ENCODE results near the gene SPATA2. TPM values are rescaled to one million over a fixed set of nuclear protein-coding genes. Genes with fewer than 3 reads are reported as not detected.
A peak's percentile ranks its signal among the peaks of the same experiment; 100 is the strongest.

SPATA2 gene
- total and polyA plus RNA-seq, 5 experiments from 2014 or later, result 1.7 to 9.0 (median 5.7) TPM

DNA sequence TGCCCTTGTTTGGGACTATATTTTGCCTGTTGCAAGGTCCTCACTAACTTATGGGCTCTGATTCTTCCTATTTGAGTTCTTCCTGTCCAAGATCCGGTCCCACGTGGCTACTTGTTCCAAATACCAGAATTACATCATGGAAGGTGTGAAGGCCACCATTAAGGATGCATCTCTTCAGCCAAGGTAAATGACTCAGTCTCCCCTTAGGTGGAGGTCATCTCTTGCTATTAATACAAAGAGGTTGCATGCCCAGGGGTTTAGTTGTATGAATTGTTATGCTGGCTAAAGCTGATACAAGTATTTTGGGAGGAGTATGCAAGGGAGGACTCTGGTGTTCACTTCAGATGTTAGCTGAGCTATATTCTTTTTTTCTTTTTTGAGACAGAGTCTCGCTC is 30.0 kb upstream of the SPATA2 start:
- Mint-ChIP-seq H3K9me3 (no peaks in the 10 kb centered on the region), H3K4me1 (peaks cover 14 to 44% (median 24%) of the 10 kb centered on the region in 4 donors), H3K27me3 (no peaks in the 10 kb centered on the region), H3K27ac (peak overlapping the region in 3 of 10 donors; percentile 13 to 56 (median 43)), H3K36me3 (peaks cover 0 to 93% (median 18%) of the 10 kb centered on the region in 3 donors), H3K4me3 (no peak overlapping the region)
- ATAC-seq (no peak), DNase-seq (no peak)
- POLR2A ChIA-PET, result no interaction called here

DNA sequence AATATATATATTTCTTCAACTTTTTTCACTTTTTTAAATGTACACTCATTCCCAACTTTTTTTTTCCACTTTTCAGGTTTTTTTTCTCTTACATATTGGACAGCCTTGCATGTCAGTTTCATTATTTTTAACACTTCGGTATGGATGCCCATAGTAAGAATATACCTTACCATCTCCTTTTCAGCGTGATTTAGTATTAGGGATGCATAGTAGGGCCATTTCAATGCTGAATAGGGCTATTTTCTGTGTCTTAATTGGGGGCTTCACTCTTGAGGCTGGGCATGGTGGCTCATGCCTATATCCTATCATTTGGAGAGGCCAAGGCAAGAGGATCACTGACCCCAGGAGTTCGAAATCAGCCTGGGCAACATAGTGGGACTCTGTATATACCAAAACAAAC is 27.6 kb upstream of the SPATA2 start:
- H3K27me3 Mint-ChIP-seq, result no peaks in the 10 kb centered on the region
- peak overlapping the region in 1 of 10 donors; percentile 29 for H3K4me3 Mint-ChIP-seq
- H3K36me3 Mint-ChIP-seq, result peaks cover 0 to 82% (median 16%) of the 10 kb centered on the region in 3 donors
- DNase-seq, result no peak
- peaks cover 25 to 59% (median 46%) of the 10 kb centered on the region in 4 donors for H3K4me1 Mint-ChIP-seq
- peak overlapping the region in 2 of 10 donors; percentile 9 to 30 for H3K27ac Mint-ChIP-seq
- no peak for ATAC-seq
- POLR2A ChIA-PET, result no interaction called here
- H3K9me3 Mint-ChIP-seq, result no peaks in the 10 kb centered on the region

DNA sequence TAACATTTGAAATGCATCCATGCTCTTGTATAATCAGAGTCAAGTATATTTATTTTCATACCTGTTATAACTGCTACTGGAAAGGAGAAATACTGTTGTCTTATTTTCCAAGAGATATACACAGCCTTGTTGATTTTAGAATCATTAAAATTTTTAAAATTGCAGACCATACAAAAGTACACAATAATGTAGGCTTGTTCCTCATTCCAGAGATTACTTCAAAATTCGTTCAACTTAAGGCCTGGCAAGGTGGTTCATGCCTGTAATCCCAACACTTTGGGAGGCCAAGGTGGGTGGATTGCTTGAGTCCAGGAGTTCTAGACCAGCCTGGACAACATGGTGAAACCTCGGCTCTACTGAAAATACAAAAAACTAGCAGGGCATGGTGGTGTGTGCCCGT is 27.0 kb upstream of the SPATA2 start:
- Mint-ChIP-seq H3K4me1 (peaks cover 28 to 63% (median 52%) of the 10 kb centered on the region in 4 donors), H3K9me3 (no peaks in the 10 kb centered on the region), H3K36me3 (peaks cover 0 to 76% (median 13%) of the 10 kb centered on the region in 3 donors), H3K4me3 (no peak overlapping the region), H3K27ac (no peak overlapping the region), H3K27me3 (no peaks in the 10 kb centered on the region)
- DNase-seq (no peak), ATAC-seq (no peak)
- POLR2A ChIA-PET, result no interaction called here

DNA sequence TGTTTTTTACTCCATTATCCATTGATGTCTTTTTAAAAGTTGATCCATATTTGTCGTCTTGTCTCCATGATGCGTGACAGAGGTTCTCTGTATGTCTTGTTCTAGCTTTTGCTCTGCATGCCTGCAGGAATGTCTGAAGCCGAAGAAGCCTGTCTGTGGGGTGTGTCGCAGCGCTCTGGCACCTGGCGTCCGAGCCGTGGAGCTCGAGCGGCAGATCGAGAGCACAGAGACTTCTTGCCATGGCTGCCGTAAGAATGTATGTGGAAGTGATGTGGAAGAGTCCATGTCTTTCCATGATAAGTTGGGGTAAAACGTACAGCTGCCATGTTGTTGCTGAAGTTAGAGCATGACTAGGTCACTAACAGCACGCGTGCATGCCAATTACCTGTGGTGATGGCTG is 26.1 kb upstream of the SPATA2 start:
- DNase-seq (no peak), ATAC-seq (no peak)

DNA sequence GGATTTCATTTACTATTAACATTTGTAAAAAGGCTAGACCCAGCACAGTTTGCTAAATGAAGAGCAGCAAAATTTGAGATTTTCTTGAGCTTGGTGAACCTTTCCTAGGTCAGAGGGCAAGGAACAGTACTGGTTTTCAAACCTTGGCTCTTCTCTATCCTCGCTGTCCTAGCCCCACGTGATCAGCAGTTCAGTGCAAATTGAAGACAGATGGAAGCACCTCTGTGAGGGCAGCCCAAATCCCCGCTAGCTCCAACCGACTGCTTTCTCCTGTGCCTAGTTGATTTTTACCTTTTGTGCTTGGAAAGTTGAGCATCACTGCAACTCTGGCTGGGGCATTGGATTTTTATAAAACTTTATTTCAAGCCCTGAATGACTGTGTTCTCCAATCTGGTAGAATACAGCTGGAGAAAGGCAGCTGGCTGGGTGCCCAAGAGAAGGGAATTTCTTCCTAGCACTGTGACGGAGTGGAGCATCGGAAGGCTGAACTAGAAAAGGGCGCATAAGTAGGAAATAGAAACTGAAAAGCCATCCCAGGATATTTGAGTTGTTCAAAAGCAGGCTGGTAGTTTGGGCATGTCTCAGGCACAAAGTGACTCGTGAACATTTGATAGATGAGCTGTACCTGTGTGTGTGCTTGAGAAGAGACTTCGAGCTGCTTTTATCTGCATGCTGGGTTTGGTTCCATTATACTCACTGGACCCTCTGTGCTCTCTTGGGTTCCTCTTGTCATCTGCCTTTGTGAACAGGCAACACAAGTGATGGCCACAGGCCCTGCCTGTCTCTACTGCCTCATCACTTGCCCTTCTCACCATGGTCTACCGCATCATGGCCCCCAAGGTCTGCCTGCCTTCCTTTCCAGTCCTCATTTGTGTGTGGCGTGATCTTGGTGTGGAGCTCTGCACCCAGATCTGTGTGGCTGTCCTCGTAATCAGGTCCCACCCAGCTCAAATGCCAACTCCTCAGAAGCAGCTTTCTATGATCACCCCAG is 23.1 kb upstream of the SPATA2 start:
- no peaks in the 10 kb centered on the region for H3K27me3 Mint-ChIP-seq
- H3K9me3 Mint-ChIP-seq, result no peaks in the 10 kb centered on the region
- H3K36me3 Mint-ChIP-seq, result peaks cover 0 to 37% (median 5%) of the 10 kb centered on the region in 3 donors
- H3K27ac Mint-ChIP-seq, result peak overlapping the region in 9 of 10 donors; percentile 9 to 98 (median 52)
- DNase-seq, result no peak
- no peak for ATAC-seq
- peaks cover 34 to 77% (median 68%) of the 10 kb centered on the region in 4 donors for H3K4me1 Mint-ChIP-seq
- POLR2A ChIA-PET, result interaction anchor here (0.6 to 3.7 kb wide), 2 partner anchors 178 to 608 kb away, joined by 3 to 19 read pairs; no protein-coding TSS in a partner anchor
- peak overlapping the region; percentile 36 to 98 (median 97) for H3K4me3 Mint-ChIP-seq

More for the DNA sequence above, 26.1 kb upstream of the SPATA2 start:
- Mint-ChIP-seq H3K9me3 (no peaks in the 10 kb centered on the region), H3K27ac (peak overlapping the region in 4 of 10 donors; percentile 27 to 75 (median 60)), H3K27me3 (no peaks in the 10 kb centered on the region), H3K36me3 (peaks cover 0 to 67% (median 9%) of the 10 kb centered on the region in 3 donors), H3K4me3 (peak overlapping the region in 3 of 10 donors; percentile 12 to 39 (median 22)), H3K4me1 (peaks cover 32 to 67% (median 58%) of the 10 kb centered on the region in 4 donors)
- POLR2A ChIA-PET, result no interaction called here

DNA sequence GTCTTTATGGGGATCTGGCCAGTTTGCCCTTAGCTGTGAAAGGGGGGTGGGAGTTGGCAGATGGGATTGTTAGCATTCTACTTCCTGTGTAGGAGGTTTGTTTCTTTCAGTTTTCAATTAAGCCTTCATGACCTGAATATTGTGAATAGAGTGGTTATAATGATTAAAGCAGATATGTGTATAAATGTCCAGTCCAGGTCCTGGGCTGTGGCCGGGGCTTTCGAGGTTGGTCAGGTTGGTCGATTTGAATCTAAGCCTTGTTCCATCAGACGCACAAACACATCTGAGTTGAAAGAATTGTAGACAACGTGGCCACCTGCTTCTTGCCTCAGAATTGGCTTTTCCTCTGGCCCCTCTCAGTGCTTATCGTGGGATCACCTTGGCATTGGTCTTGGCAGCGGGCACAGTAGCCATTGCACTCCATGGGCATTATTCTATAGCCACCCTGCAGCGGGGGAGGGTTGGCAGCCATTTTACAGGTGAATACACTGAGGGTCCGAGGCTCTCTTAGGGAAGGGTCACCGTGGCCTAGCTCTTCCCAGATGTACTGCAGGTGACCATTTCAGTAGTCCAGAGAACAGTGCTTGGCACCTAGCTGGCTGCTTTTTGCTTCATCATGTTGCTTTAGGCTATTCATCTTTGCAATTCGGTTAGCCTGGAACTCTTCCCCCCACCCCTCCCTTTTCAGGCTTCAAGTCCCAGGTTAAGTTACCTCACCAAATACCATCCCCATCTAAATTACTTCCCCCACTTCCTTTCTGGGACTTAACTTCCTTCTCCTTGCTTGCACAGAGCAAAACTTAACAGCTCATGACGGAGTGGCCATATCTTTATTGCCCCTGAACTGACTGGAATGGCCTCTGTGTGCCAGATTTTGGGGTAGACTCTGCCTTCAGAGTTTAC is 21.9 kb upstream of the SPATA2 start:
- POLR2A ChIA-PET, result interaction anchor here (0.6 to 3.7 kb wide), 9 partner anchors 9 to 879 kb away, joined by 3 to 30 read pairs (median 8); partner anchors contain the start of genes B4GALT5, PEDS1, SLC9A8 and SPATA2
- H3K4me3 Mint-ChIP-seq, result peak overlapping the region; percentile 92 to 99 (median 98)
- no peaks in the 10 kb centered on the region for H3K9me3 Mint-ChIP-seq
- peaks cover 34 to 70% (median 62%) of the 10 kb centered on the region in 4 donors for H3K4me1 Mint-ChIP-seq
- ATAC-seq, result no peak
- H3K27ac Mint-ChIP-seq, result peak overlapping the region; percentile 93 to 98 (median 96)
- H3K36me3 Mint-ChIP-seq, result peaks cover 0 to 27% (median 5%) of the 10 kb centered on the region in 3 donors
- peak in 2 of 10 donors; percentile 22 to 27 for DNase-seq
- H3K27me3 Mint-ChIP-seq, result no peaks in the 10 kb centered on the region

DNA sequence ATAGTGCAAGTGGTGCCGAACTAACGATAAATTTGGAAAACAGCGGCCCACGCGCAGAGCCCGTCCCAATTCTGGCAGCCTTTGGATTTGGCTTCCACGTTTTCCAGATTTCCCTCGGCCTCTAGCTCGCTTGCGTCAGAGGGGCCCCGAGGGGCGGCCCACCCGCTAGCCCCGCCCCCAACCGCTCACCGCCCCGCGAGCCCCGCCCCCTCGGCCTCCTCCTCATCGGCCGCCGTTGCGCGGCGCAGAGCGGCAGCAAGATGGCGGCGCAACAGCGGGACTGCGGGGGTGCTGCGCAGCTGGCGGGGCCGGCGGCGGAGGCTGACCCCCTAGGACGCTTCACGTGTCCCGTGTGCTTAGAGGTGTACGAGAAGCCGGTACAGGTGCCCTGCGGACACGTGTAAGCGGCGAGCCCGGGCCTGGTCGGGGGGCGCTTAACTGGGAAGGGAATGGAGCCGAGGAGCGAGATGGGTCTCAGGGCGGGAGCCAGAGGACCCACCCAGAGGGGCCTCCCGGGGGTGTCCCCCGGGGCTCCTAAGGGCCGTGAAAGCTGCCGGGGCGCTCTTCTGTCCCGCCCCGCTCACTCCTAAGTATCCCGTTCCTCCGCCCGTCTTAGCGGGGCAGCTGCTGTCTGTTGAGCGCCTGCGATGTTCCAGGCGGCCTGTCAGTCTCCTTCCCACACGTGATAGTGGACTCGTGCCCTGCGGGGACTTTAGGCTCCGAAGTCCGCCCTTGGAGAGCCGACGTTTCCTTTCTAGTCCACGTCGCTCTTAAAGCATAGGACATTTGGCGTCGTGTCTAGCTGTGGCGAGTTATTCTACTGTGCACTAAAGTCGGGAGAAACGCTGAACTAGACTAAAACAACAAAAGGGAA is 21.1 kb upstream of the SPATA2 start, which contains the start of gene RNF114:
Gene RNF114, plus strand, starts transcription at position 245 of the 874 bp plus-strand sequence. Its CDS starts 16 bp downstream, at position 261.
- Mint-ChIP-seq H3K4me3 (peak within 1 kb of the TSS; percentile 92 to 99 (median 98)), H3K36me3 (peaks cover 0 to 18% (median 3%) of the 10 kb centered on the region in 3 donors), H3K9me3 (no peaks in the 10 kb centered on the region), H3K27me3 (no peaks in the 10 kb centered on the region), H3K27ac (peak within 1 kb of the TSS; percentile 93 to 98 (median 96)), H3K4me1 (peaks cover 32 to 63% (median 57%) of the 10 kb centered on the region in 4 donors)
- ATAC-seq, result peak; percentile 90 to 92
- POLR2A ChIA-PET, result interaction anchor here (0.6 to 3.7 kb wide), 16 partner anchors 8 to 878 kb away, joined by 3 to 30 read pairs (median 4); partner anchors contain the start of genes B4GALT5, PEDS1, SLC9A8 and SPATA2
- DNase-seq, result peak; percentile 80 to 97 (median 87)

DNA sequence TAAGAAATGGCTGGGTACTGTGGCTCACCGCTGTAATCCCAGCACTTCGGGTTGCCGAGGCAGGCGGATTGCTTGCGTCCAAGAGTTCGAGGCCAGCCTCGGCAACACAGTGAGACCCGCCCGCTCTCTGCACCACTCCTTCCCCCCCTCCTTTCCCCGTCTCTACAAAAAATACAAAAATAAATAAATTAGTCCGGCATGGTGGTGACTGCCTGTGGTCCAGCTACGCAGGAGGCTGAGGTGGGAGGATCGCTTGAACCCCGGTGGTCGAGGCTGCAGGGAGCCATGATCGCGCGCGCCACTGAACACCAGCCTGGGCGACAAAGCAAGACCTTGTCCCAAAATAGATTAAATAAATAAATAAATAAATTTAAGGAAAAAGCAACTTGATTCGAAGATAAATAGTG is 20.4 kb upstream of the SPATA2 start:
- Mint-ChIP-seq H3K36me3 (peaks cover 0 to 12% (median 1%) of the 10 kb centered on the region in 3 donors), H3K9me3 (no peaks in the 10 kb centered on the region), H3K27ac (peak overlapping the region in 9 of 10 donors; percentile 56 to 98 (median 82)), H3K4me1 (peaks cover 28 to 56% (median 51%) of the 10 kb centered on the region in 4 donors), H3K27me3 (no peaks in the 10 kb centered on the region), H3K4me3 (peak overlapping the region; percentile 92 to 99 (median 98))
- ATAC-seq, result peak in 1 of 2 donors; percentile 3
- POLR2A ChIA-PET, result interaction anchor here (0.7 to 3.7 kb wide), 13 partner anchors 14 to 748 kb away, joined by 3 to 30 read pairs (median 5); partner anchors contain the start of genes PEDS1, SLC9A8, SPATA2 and STAU1
- DNase-seq, result no peak

DNA sequence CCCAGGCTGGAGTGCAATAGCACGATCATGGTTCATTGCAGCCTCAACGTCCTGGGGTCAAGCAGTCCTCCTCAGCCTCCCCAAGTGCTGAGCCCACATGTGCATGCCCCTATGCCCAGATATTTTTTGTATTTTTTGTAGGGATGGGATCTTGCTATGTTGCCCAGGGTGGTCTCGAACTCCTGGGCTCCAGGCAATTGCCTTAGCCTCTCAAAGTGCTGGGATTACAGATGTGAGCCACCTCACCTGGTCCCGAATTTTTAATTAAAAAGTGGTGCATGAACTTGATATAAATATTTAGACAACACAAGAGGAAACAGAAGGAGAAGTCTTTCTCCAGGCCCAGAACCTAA is 13.8 kb upstream of the SPATA2 start:
- Mint-ChIP-seq H3K9me3 (no peaks in the 10 kb centered on the region), H3K36me3 (no peaks in the 10 kb centered on the region), H3K4me3 (no peak overlapping the region), H3K4me1 (peaks cover 3 to 12% (median 7%) of the 10 kb centered on the region in 4 donors), H3K27ac (peak overlapping the region in 2 of 10 donors; percentile 70 to 89), H3K27me3 (peaks cover 0 to 1% (median 0%) of the 10 kb centered on the region in 5 donors)
- no peak for ATAC-seq
- DNase-seq, result no peak
- POLR2A ChIA-PET, result no interaction called here

DNA sequence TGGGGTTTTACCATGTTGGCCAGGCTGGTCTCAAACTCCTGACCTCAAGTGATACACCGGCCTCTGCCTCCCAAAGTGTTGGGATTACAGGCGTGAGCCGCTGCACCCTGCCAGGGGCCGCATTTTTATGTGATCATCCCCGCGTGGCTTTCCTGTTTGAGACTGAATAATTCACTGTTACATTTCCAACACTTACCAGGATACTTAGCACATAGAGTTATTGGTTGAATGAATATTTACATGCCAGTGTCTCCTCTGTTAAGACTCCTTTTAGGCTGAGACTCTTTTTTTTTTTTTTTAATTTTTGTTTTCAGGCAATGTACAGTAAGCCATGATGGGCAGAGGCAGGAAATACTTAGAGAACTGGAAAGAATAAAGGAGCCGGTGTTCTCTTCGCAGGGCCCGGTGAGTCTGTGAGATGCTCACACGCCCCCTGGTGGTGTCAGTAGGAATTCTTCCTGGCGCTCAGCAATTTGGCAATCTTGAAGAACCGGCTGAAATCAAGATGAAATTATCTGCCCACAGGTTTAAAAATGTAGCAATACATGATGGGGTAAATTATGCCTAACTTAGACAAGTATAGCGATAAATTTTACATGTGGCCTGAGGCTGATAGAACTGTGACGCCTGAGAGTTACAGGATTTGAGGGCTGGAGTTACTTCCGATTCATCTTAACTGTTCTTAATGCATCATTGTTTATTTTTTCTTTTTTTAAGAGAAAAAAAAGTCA is 13.2 kb upstream of the SPATA2 start:
- peaks cover 0 to 2% (median 0%) of the 10 kb centered on the region in 5 donors for H3K27me3 Mint-ChIP-seq
- DNase-seq (peak; percentile 65 to 90 (median 78)), ATAC-seq (peak; percentile 99)
- no peaks in the 10 kb centered on the region for H3K9me3 Mint-ChIP-seq
- H3K36me3 Mint-ChIP-seq, result no peaks in the 10 kb centered on the region
- H3K27ac Mint-ChIP-seq, result peak overlapping the region in 9 of 10 donors; percentile 62 to 90 (median 80)
- POLR2A ChIA-PET, result interaction anchor here (0.7 kb wide), 1 partner anchor 8 kb away, joined by 3 read pairs; no protein-coding TSS in a partner anchor
- peaks cover 0 to 8% (median 3%) of the 10 kb centered on the region in 4 donors for H3K4me1 Mint-ChIP-seq
- H3K4me3 Mint-ChIP-seq, result peak overlapping the region in 6 of 10 donors; percentile 15 to 62 (median 40)
